ENCODE data around the gene ANGPTL2.

- TF ChIP-seq CTCF (conservative IDR thresholded peaks at IDR 0.05; ENCODE audit: low read length), result no peak
- no peak for TF ChIP-seq EZH2phosphoT487 (IDR thresholded peaks at IDR 0.05; ENCODE audit: borderline replicate concordance, low read depth, low read length)
Observed at GRCh38 chr9:127148014-127148413, 25.6 kb upstream of the ANGPTL2 start.
